NOMO-1 treated with DMSO at 0.1 percent for 48 hours (cell line): ENCODE data around the gene RAP1A.

ENCODE experiments used
- DNase-seq: peaks from one replicate; lab custom pipeline; 2025; ENCODE audit not compliant: unreplicated experiment; lab: John Stamatoyannopoulos, UW

RAP1A gene

GRCh38 chr1:111707906-111708305 lies 88.3 kb downstream of the RAP1A start:
- no peak for DNase-seq

DNA sequence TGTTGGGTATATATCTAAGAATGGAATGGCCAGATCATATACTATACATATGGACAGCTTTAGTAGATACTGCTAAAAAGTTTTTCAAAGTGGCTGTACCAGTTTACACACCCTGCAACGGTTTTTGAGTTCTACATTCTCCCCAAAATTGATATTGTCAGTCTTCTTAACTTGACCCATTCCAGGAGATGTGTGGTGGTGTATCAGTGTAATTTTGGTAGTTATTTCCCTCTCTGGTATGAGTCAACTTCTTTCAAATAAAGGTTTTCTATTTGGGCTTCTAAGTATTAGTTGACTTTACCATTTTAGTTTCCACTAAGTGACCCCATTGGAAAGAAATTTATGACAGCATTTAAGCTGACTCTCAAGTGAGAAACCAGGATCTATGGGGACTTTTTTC lies 90.4 kb downstream of the RAP1A start:
- no peak for DNase-seq

- no peak for DNase-seq
Measured at GRCh38 chr1:111716333-111716732, 96.7 kb downstream of the RAP1A start.

DNA sequence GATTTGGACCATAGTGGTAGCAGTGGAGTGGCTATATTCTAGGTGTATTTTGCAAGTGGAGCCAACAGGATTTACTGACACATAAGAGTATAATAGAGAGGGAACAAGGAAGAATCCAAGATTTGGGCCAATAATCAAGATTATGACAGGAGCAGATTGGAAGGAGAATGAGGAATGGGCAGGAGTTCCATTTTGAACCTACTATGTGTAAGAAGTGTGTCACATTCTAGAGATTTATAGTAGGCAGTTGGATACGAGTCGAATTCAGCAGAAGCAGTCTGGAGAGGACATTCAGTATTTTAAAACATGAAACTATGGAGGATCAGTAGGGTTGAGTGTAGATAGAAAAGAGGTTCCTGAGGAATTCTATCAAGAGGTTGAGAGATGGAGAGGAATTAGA lies 97.9 kb downstream of the RAP1A start:
- no peak for DNase-seq

- DNase-seq, result no peak
Measured at GRCh38 chr1:111719135-111719534, 99.5 kb downstream of the RAP1A start.

DNA sequence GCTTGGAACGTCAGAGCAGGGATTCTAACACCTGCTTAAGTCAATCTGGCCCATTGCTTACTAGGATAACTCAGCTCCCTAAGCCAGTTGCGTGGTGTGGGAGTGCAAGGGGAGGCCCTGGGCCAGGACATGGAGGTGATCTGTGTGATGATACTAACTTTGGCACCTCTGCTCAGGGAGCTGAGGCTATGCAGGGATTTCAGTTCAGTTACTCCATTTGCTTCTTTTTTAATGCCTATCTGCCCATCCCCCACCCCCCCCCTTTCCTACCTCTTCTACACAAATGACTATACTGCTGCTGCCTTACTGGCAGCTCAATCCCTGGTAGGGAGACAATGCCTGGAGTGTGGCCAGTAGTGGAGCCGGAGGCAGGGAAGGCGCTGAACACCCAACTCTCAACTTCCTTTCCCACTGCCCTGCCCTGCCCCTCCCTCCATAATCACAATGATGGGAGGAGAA lies 100.1 kb downstream of the RAP1A start:
- DNase-seq, result no peak

GRCh38 chr1:111720274-111720976 lies 100.8 kb downstream of the RAP1A start:
- DNase-seq, result no peak

- no peak for DNase-seq
Measured at GRCh38 chr1:111720977-111721786, 101.6 kb downstream of the RAP1A start.

- no peak for DNase-seq
Measured at GRCh38 chr1:111723091-111723806, 103.7 kb downstream of the RAP1A start.

DNA sequence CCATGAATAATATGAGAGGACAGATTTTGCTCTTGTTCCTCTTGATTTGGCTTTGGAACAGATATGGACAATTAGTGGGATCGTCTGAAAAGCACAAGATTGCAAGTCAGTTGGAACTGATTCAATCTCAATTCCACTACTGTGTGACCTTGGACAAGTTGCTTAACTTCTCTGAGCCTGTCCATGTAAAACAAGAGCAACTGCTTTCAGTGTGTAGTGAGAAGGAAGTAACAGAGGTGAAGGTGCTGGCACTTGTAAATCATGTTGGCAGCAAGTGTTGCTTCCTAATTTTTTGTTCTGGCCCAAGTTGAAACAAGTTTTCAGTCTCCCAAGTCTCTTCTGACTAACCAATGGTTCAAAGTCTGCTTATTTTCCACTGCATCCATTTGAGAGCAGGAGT lies 104.3 kb downstream of the RAP1A start:
- peak; percentile 20 for DNase-seq

GRCh38 chr1:111725192-111725591 lies 105.6 kb downstream of the RAP1A start:
- no peak for DNase-seq

GRCh38 chr1:111727056-111727455 lies 107.5 kb downstream of the RAP1A start:
- DNase-seq, result no peak

GRCh38 chr1:111729271-111729921 lies 109.8 kb downstream of the RAP1A start:
- DNase-seq, result no peak

GRCh38 chr1:111729946-111730681 lies 110.5 kb downstream of the RAP1A start:
- no peak for DNase-seq

- no peak for DNase-seq
Measured at GRCh38 chr1:111730706-111731105, 111.1 kb downstream of the RAP1A start.

DNA sequence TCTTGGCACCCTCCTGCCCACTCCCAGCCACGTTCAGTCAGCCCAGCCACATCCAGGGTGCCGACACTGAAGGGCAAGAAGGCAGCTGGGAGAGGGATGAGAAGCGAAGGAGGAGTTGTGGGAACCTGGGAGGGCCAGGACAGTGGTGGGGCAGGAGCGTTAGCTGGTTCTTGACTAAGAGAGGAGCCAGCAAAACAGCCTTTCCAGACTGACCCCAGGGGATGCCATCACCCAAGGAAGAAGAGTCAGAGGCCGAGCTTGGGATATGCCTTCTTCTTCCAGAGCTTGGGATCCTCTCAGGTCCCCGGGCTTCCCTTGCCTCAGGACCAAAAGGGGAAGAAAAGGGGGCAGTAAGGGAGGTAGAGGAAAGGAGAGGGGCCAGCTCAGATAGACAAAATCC lies 112.4 kb downstream of the RAP1A start:
- DNase-seq, result no peak

DNA sequence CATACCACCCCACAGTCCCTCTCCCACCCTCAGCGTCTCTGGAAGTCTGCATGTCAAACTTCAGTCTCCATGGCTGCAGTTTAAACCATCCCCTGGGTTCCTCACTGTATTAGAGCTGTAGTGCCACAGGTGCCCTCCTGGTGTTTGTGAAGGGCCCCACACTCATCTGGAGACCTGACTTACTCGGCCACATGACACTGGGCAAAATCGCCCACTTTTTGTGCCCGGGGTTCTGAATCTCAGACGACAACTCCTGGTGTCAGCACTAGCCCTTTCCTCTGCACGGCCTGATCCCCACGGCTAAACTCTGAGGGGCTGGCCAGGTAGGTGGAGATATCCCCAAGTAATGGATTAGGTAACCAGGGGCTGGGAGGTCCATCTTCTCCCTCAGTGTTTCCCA lies 113.1 kb downstream of the RAP1A start:
- no peak for DNase-seq

DNA sequence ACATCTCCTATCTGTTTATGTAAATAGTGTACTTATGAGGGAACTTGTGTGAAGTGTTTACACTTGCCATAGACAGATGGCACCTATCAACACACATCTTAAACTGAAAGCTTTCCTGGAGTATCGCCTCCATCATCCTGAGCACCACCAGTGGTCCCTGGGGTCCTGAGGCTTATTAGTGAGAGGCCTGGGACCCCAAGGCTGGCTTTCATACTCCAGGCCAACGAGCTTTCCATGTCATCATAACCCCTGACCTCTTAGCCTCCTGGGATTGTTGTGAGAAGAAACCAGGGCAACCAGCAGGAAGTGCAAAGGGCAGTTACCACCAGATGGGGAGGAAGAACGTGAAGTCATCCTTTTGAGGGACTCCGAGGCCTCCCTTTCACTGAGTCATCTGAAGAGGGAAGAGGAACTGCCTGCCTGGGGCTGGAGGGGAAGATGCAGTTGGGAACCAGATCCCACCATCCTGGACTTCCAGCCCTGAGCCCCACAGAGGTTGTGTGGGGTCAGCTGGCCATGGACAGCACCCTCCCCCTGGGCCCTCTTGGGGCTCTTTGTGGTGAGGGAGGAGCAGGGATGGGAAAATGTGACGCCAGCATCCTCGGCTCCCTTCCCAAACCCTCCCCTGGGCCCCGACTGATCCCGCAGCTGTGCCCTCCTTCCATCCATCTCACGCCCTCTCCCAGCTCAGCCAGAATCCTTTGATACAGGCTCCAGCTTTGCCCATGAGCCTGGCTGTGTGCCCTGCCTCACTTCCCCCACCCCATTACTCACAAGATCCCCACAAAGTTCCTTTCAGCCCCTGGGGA lies 113.8 kb downstream of the RAP1A start:
- peak; percentile 93 for DNase-seq

DNA sequence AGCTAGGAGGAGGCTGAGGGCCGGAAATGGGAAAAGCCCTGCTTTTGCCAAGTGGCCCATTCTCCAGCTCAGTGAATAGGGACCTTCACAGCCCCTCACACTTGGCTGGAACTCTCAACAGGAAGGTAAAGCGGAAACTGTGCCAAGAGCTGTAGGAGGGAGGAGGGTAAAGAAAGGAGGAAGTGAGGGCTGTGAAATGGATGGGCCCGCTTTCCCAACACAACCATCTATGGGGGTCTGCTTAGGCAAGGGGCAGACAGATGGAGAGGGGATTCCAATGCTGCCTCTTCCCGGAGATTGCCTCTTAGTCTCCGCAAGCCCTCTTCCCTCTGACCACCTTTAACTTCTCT lies 114.4 kb downstream of the RAP1A start:
- DNase-seq, result peak; percentile 61

DNA sequence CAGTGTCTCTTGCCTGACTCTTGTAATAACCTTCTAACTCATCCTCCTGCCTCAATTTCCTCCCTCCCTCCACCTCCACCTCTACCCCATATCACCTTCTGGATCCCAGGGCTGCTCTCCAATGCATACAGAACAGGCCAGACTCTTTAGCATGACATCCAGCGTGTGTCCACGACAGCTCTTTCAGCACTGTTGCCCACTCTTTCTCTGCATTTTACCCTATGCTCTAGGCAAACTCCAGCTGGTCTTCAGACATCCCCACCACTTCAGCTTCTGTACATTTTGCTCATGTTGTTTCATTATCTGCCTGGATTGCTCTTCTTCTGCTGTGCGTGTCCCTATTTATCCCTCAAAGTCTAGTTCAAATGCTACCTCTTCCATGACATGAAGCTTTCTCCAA lies 114.8 kb downstream of the RAP1A start:
- DNase-seq, result no peak
